Measurements from ENCODE around the gene NEUROG2. TPM values are rescaled to one million over a fixed set of nuclear protein-coding genes. Genes with fewer than 3 reads are reported as not detected.

Gene NEUROG2
- polyA plus RNA-seq, 1 donor from 2014 or later = 0.19 TPM

GRCh38 chr4:112472318-112472717 lies 43.7 kb downstream of the NEUROG2 start:
- H3K9ac ChIP-seq (ENCODE audit: low read length) = no peak overlapping the region
- H3K27me3 ChIP-seq (ENCODE audit: insufficient read depth, low read depth, low read length) = no peaks in the 10 kb centered on the region
- H3F3A ChIP-seq (ENCODE audit: insufficient read depth, low read length, poor library complexity, severe bottlenecking) = no peaks in the 10 kb centered on the region
- H3K9me2 ChIP-seq (ENCODE audit: insufficient read depth, low read length) = no peaks in the 10 kb centered on the region
- no peaks in the 10 kb centered on the region for H4K20me1 ChIP-seq (ENCODE audit: insufficient read depth)
- H3K27ac ChIP-seq (ENCODE audit: low read length) = no peak overlapping the region
- H2AFZ ChIP-seq (ENCODE audit: low read depth, low read length) = no peak overlapping the region
- H3K4me3 ChIP-seq (ENCODE audit: low read length) = no peak overlapping the region
- H3K36me3 ChIP-seq (ENCODE audit: insufficient read depth, low read length) = no peaks in the 10 kb centered on the region
- H3K79me2 ChIP-seq (replicated peaks; ENCODE audit: insufficient read depth, low read length) = no peaks in the 10 kb centered on the region
- H3K9me3 ChIP-seq (ENCODE audit: low read length) = no peaks in the 10 kb centered on the region
- H3K4me2 ChIP-seq (ENCODE audit: low read length) = no peak overlapping the region
- TF ChIP-seq TAF1 (IDR thresholded peaks at IDR 0.05; ENCODE audit: low read depth) = no peak
- TF ChIP-seq RAD21 (conservative IDR thresholded peaks at IDR 0.05) = no peak

Other genes with a start within 250 kb of the NEUROG2 start
- 3.5 and 7.2 TPM in 2 replicates for gene TIFA, start 230.3 kb downstream of the NEUROG2 start, polyA plus RNA-seq
- 0.10 TPM in 1 of 2 replicates, not detected in the other for gene ALPK1, start 218.8 kb downstream of the NEUROG2 start, polyA plus RNA-seq
- 18.0 and 19.8 TPM in 2 replicates for gene ZGRF1, start 120.7 kb upstream of the NEUROG2 start, polyA plus RNA-seq
- 39.4 and 48.2 TPM in 2 replicates for gene LARP7, start 121.0 kb upstream of the NEUROG2 start, polyA plus RNA-seq

Data from neural cell (in vitro differentiated cells).